NCI-H524 treated with DMSO at 0.1 percent for 48 hours (cell line): ENCODE data around the gene VAMP1.
"Not testable (repeated sequence)": the region's sequence is repeated elsewhere in the genome, so short reads cannot be mapped to it uniquely, and the experiment has no call there.

Source experiments
- DNase-seq: peaks from one replicate; lab custom pipeline; 2025; lab: John Stamatoyannopoulos, UW

The VAMP1 gene

GRCh38 chr12:6451348-6452244 lies 18.9 kb downstream of the VAMP1 start, which contains the start of gene TAPBPL:
Gene TAPBPL (plus strand): TSS chr12:6452042. CDS start chr12:6452249, 207 bp downstream.
- peak; percentile 82 for DNase-seq

DNA sequence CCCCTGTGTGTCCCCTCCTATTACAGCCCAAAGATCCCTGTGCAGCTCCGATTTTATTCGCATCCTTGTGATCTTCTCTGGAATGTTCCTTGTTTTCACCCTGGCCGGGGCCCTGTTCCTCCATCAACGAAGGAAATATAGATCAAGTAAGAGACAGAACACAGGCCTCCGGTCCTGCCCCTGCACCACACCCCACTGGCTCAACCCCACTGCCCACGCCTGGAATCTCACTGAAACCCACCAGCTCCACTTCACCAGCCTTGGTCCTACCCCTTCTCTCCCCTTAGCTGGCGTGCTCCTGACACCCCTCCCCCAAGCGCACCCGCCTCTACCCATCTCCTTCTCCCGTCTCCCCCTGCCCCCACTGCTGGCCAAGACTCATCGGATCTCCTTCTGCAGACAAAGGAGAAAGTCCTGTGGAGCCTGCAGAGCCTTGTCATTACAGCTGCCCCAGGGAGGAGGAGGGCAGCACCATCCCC lies 19.6 kb downstream of the VAMP1 start:
- DNase-seq: no peak

GRCh38 chr12:6450091-6450868 lies 20.2 kb downstream of the VAMP1 start:
- peak; percentile 20 for DNase-seq

DNA sequence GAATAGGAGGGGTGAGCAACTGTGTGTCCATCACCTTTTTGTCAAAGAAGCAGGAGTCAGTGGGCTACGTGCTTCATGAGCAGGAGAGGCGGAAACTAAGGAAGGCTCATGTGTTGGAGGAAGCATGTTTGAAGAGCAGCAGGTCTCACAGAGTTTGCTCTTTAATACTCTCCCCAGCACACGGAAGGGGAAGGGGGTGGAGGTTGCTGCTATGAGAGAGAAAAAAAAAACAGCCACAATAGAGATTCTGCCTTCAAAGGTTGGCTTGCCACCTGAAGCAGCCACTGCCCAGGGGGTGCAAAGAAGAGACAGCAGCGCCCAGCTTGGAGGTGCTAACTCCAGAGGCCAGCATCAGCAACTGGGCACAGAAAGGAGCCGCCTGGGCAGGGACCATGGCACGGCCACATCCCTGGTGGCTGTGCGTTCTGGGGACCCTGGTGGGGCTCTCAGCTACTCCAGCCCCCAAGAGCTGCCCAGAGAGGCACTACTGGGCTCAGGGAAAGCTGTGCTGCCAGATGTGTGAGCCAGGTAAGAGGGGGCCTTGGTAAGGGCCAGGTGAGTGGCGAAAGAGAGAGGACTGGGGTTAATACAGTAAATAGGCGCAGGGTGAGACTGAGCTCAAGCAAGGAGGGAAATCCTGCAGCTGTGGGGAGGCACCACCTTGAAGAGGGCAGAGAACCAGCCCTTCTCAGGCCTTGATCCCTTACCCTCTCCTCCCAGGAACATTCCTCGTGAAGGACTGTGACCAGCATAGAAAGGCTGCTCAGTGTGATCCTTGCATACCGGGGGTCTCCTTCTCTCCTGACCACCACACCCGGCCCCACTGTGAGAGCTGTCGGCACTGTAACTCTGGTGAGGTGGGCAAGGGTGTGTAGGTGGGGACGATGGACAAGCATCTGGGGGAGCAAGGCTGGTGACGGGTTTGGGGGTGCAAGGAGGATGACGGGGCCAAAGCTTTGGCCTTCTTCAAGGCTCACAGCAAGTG lies 25.5 kb downstream of the VAMP1 start, which contains the start of gene CD27:
Gene CD27, plus strand, starts transcription at position 252 of the 985 bp plus-strand sequence. Its CDS starts 141 bp downstream, at position 393.
- no peak for DNase-seq

- DNase-seq: no peak
Observed at GRCh38 chr12:6444031-6444430, 26.4 kb downstream of the VAMP1 start.

- no peak for DNase-seq
Observed at GRCh38 chr12:6443361-6443983, 27.0 kb downstream of the VAMP1 start.

- no peak for DNase-seq
Observed at GRCh38 chr12:6442836-6443235, 27.6 kb downstream of the VAMP1 start.

DNA sequence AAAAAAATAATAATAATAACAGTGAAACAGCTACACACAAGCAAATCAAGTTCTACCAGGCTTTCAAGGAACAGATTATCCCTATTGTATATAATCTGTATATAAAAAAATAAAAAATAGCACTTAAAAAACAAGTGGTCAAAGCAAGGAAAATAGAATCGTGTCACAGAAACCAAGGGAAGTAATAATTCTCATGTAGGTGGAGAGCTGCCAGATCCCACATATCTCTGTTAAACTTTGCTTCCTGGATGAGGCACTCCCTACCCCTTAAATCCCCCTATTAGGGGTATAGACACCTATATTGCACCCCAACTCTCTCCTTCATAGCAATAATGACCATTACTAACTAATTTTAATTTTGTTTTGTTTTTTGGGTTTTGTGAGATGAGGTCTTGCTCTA lies 30.1 kb downstream of the VAMP1 start:
- DNase-seq: no peak

DNA sequence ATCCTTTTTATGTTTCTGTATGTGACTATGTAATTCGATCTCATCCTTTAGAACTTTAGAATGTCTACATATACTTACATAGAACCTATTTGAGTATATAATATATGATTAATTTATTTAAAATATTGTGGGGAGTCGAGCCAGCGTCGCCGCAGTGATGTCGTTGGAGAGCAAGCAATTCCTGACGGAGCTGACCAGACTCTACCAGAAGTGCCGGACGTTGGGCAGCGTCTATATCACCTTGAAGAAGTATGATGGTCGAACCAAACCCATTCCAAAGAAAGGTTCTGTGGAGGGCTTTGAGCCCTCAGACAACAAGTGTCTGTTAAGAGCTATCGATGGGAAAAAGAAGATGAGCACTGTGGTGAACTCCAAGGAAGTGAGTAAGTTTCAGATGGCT lies 32.1 kb downstream of the VAMP1 start:
- DNase-seq: no peak

DNA sequence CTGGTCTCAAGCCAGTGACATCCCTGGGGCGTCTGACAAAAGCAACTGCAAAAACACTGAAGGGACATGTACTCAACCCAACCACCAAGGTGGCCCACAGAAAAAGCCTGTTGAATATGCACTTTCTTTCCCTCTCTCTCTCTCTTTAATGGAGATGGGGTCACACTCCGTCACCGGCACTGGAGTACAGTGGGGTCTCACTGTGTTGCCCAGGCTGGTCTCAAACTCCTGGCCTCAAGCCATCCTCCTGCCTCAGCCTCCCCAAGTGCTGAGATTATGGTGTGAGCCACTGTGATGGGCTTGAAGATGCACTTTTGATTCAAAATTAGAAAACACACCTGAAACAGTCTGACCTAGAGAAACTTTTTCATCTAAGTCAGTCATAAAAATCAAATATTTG lies 32.9 kb downstream of the VAMP1 start:
- no peak for DNase-seq

DNA sequence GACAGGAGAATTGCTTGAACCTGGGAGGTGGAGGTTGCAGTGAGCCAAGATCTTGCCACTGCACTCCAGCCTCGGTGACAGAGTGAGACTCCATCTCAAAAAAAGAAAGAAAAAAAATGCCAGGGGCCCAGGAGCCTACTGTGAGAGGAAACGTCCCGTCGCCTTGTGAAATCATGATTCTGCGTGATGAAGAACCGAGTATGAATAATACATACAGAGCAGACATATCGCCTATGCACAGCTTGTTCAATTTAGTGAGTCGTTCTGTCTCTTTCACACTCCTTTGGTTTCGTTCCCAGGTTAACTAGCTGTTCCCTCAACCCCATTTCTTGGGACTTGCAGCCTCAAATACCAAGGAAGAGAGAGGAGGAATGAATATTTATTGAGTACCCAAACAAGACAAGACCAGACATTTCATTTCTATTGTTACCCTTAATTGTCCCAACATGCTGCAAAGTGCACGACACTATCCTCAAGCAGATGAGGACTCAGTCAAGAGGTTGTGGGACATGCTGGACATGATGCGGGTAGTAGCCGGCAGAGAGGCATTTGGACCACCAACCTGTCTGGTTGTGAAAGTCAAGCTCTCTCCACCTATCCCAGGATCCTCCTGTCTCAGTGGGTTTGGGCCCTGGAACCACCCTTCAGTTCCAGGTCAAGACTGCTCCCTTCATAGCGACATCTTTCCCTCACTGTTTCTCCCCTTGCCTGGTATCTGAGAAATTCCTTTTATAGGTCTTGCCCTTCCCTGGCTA lies 34.3 kb downstream of the VAMP1 start:
- DNase-seq: no peak

DNA sequence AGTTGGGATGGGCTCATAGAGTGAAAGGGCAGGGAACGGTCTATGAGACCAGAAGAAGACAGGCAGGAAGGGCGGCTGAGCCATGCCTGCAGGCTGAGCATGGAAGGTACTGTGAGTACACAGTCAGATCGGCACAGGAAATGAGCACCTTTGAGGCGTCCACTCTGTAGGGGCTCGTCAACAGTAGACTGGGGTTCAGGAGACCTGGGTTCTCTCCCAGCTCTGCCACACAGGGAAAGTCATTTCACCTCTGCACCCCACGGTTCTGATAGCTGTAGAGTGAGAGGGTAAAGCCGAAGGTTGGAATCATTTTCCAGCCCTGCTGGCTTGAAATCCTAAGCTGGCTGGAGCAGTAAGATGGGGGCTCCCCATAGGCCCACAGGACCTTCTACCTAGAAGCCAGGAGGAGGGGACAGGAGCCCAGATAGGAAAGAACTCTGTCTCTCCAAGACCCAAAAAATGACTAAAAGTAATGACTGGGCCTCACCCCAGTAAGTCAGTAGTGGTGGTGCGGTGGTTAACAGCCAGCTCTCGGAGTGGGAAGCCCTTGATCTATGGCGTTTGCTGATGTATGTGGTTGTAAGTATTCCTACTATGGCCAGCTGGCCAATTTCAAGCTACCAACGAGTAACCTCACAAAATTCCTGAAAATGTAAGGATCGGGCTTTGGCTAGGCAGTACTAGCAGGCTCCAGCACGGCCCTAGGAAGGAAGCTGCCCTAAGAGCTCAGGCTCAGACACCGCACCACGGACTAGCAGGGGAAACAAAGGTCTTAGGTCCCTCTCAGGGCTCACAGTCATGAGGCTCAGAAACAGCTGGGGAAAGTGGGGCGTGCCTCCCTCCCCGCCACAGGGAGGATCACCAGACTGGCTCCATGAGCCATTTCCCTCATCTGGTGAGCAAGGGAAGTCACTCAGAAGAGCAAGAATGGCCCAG lies 36.0 kb downstream of the VAMP1 start:
- DNase-seq: no peak

GRCh38 chr12:6432991-6433390 lies 37.5 kb downstream of the VAMP1 start:
- no peak for DNase-seq

GRCh38 chr12:6430124-6430989 lies 40.1 kb downstream of the VAMP1 start:
- DNase-seq: no peak

DNA sequence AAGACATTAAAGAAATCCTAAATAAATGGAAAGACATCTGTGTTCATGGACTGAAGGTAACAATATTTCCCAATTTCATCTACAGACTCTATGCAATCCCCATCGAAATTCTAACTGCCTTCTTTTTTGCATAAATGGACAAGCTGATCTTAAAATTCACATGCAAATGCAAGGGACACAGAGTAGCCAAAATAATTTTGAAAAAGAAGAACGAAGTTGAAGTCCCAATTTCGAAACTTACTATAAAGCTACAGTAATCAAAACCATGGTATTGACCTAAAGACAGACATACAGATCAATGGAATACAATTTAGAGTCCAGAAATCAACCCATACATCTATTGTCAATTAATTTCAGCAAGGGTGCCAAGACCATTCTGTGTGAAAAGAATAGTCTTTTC lies 42.2 kb downstream of the VAMP1 start:
- no peak for DNase-seq

- not testable (repeated sequence) for DNase-seq
Observed at GRCh38 chr12:6427796-6428195, 42.7 kb downstream of the VAMP1 start.

GRCh38 chr12:6426882-6427671 lies 43.4 kb downstream of the VAMP1 start:
- DNase-seq: no peak
